GM23338 (cell line): ENCODE results near the gene DHRSX. TPM values are rescaled to one million over a fixed set of nuclear protein-coding genes. Genes with fewer than 3 reads are reported as not detected.

Source experiments
- ATAC-seq: fragments of 200-7000 bp; cut with Tn5 transposase; 3 replicates; pipeline ENCODE4 v1.9.1; 2020
- DNase-seq: peaks from one replicate; pipeline ENCODE4 v3.0.0-alpha.2; 2015; ENCODE audit warnings: low spot score
- H2AFZ ChIP-seq: fragments of 200-600 bp; sonication (generic); 2 replicates; pipeline ENCODE4 v1.8.0; 2016; ENCODE audit warnings: antibody characterized with exemption, mild to moderate bottlenecking, moderate library complexity
- H3F3A ChIP-seq: fragments of 200-600 bp; sonication (generic); replicated peaks from 2 replicates; pipeline ENCODE4 v1.8.0; 2017; ENCODE audit warnings: antibody characterized with exemption, mixed run types, low read depth
- H3K27ac ChIP-seq: fragments of 200-600 bp; sonication (generic); 2 replicates; pipeline ENCODE4 v1.6.1; 2016; ENCODE audit warnings: low read depth
- H3K27me3 ChIP-seq: fragments of 200-600 bp; sonication (generic); 2 replicates; pipeline ENCODE4 v1.8.0; 2016; ENCODE audit warnings: mild to moderate bottlenecking, mixed run types, moderate library complexity; ENCODE audit not compliant: insufficient read depth
- H3K36me3 ChIP-seq: fragments of 200-600 bp; sonication (generic); 2 replicates; pipeline ENCODE4 v1.8.0; 2016; ENCODE audit warnings: mild to moderate bottlenecking; ENCODE audit not compliant: insufficient read depth
- H3K4me1 ChIP-seq: fragments of 200-600 bp; sonication (generic); 2 replicates; pipeline ENCODE4 v1.8.0; 2016; ENCODE audit warnings: mild to moderate bottlenecking, moderate library complexity; ENCODE audit not compliant: insufficient read depth
- H3K4me2 ChIP-seq: fragments of 200-600 bp; sonication (generic); 2 replicates; pipeline ENCODE4 v1.7.1; 2017; ENCODE audit warnings: mixed run types
- H3K4me3 ChIP-seq: fragments of 200-600 bp; sonication (generic); 2 replicates; pipeline ENCODE4 v1.6.1; 2016; ENCODE audit warnings: mixed run types
- H3K79me2 ChIP-seq: fragments of 200-600 bp; sonication (generic); replicated peaks from 2 replicates; pipeline ENCODE4 v1.8.0; 2017; ENCODE audit warnings: mild to moderate bottlenecking; ENCODE audit not compliant: insufficient read depth
- H3K9me2 ChIP-seq: fragments of 200-600 bp; sonication (generic); 2 replicates; pipeline ENCODE4 v1.8.0; 2017; ENCODE audit not compliant: insufficient read depth
- H4K20me1 ChIP-seq: fragments of 200-600 bp; sonication (generic); replicated peaks from 2 replicates; pipeline ENCODE4 v1.8.0; 2017; ENCODE audit warnings: mild to moderate bottlenecking; ENCODE audit not compliant: insufficient read depth
- H3K27ac Mint-ChIP-seq: 2 replicates; pipeline ENCODE4 v1.8.0; 2020; ENCODE audit warnings: inconsistent platforms, mild to moderate bottlenecking, moderate library complexity, mixed read lengths
- H3K27me3 Mint-ChIP-seq: 3 replicates; pipeline ENCODE4 v1.8.0; 2022; ENCODE audit warnings: low read depth, mild to moderate bottlenecking, moderate library complexity, mixed read lengths, inconsistent platforms; ENCODE audit not compliant: insufficient read depth, poor library complexity
- H3K36me3 Mint-ChIP-seq: 3 replicates; pipeline ENCODE4 v1.8.0; 2021; ENCODE audit warnings: low read depth, mild to moderate bottlenecking, inconsistent platforms, moderate library complexity, mixed read lengths
- H3K4me1 Mint-ChIP-seq: 3 replicates; pipeline ENCODE4 v1.8.0; 2020; ENCODE audit warnings: mild to moderate bottlenecking, inconsistent platforms, mixed read lengths
- H3K4me3 Mint-ChIP-seq: 3 replicates; pipeline ENCODE4 v1.8.0; 2021; ENCODE audit warnings: moderate library complexity, mild to moderate bottlenecking, inconsistent platforms, mixed read lengths
- H3K9me3 Mint-ChIP-seq: 3 replicates; pipeline ENCODE4 v1.8.0; 2020; ENCODE audit warnings: moderate library complexity, mild to moderate bottlenecking, inconsistent platforms, mixed read lengths
- CREB1 ChIP-seq: fragments of 250-450 bp; sonication (Bioruptor Pico); IDR thresholded peaks from 2 replicates; pipeline ENCODE4 v1.5.0; 2020; ENCODE audit warnings: low read depth, mild to moderate bottlenecking, moderate library complexity
- ETS1 ChIP-seq: IDR thresholded peaks from 2 replicates; pipeline ENCODE4 v1.6.1; 2016; ENCODE audit warnings: antibody characterized with exemption
- EZH2 ChIP-seq: fragments of 200-600 bp; sonication (generic); IDR thresholded peaks from one replicate; pipeline ENCODE4 v1.8.0; 2017; ENCODE audit warnings: antibody characterized with exemption, mild to moderate bottlenecking, low read depth; ENCODE audit not compliant: unreplicated experiment
- EZH2phosphoT487 ChIP-seq: fragments of 200-600 bp; sonication (generic); IDR thresholded peaks from one replicate; pipeline ENCODE4 v1.8.1; 2018; ENCODE audit warnings: antibody characterized with exemption; ENCODE audit not compliant: unreplicated experiment
- JUNB ChIP-seq: IDR thresholded peaks from one replicate; pipeline ENCODE4 v1.6.1; 2016; ENCODE audit warnings: antibody characterized with exemption; ENCODE audit not compliant: unreplicated experiment
- NANOG ChIP-seq: IDR thresholded peaks from 2 replicates; pipeline ENCODE4 v1.6.1; 2016; ENCODE audit warnings: antibody characterized with exemption, borderline replicate concordance
- POLR2AphosphoS5 ChIP-seq: IDR thresholded peaks from 2 replicates; pipeline ENCODE4 v1.6.1; 2016; ENCODE audit warnings: antibody characterized with exemption, low read depth
- REST ChIP-seq: IDR thresholded peaks from one replicate; pipeline ENCODE4 v1.6.1; 2018; ENCODE audit warnings: antibody characterized with exemption; ENCODE audit not compliant: unreplicated experiment
- STAT1 ChIP-seq: IDR thresholded peaks from one replicate; pipeline ENCODE4 v1.6.1; 2016; ENCODE audit warnings: antibody characterized with exemption; ENCODE audit not compliant: unreplicated experiment
- ZNF114 ChIP-seq: fragments of 250-450 bp; sonication (Bioruptor Pico); IDR thresholded peaks from 2 replicates; pipeline ENCODE4 v1.5.0; 2020; ENCODE audit warnings: mild to moderate bottlenecking, moderate library complexity
- ZNF462 ChIP-seq: fragments of 250-450 bp; sonication (Bioruptor Pico); IDR thresholded peaks from 2 replicates; pipeline ENCODE4 v1.5.0; 2020; ENCODE audit warnings: mild to moderate bottlenecking, moderate library complexity
- polyA plus RNA-seq: library from polyadenylated mRNA; unstranded; fragments of >200 nt; fragmentation: Nextera tagmentation; extraction: Ambion mirVana; gene quantifications from 2 replicates; pipeline ENCODE4 v1.2.1, GENCODE V29; 2016
- total RNA-seq: library from RNA; depleted of rRNA; stranded (reverse); fragments of >200 nt; shearing (Covaris generic); gene quantifications from 2 replicates; pipeline ENCODE4 v1.2.3, GENCODE V29; 2014

DHRSX gene
- total and polyA plus RNA-seq, 2 experiments from 2014 or later: 33.9 to 43.0 TPM

GRCh38 chrX:2321411-2321810, 179.4 kb downstream of the DHRSX start:
- Histone ChIP-seq H4K20me1 (no peaks in the 10 kb centered on the region), H2AFZ (no peak overlapping the region), H3K9me2 (0 out of 2 replicates have a peak, but pooled peaks cover 2% of the 10 kb centered on the region), H3K36me3 (no peaks in the 10 kb centered on the region), H3K27me3 (no peaks in the 10 kb centered on the region), H3K79me2 (no peaks in the 10 kb centered on the region; the same call in 1 of the 2 replicates), H3K27ac (no peak overlapping the region), H3K4me2 (no peak overlapping the region), H3F3A (no peaks in the 10 kb centered on the region), H3K4me3 (no peak overlapping the region), H3K4me1 (no peaks in the 10 kb centered on the region)
- DNase-seq: no peak
- Mint-ChIP-seq H3K27ac (no peak overlapping the region), H3K4me1 (no peaks in the 10 kb centered on the region; the same call in 2 of the 3 replicates), H3K36me3 (peaks cover 39% of the 10 kb centered on the region), H3K9me3 (peaks cover 22% of the 10 kb centered on the region; the same call in 2 of the 3 replicates), H3K4me3 (no peak overlapping the region), H3K27me3 (peaks cover 20% of the 10 kb centered on the region)
- TF ChIP-seq CREB1: no peak
- no peak for TF ChIP-seq REST
- TF ChIP-seq STAT1: no peak
- TF ChIP-seq EZH2phosphoT487: no peak
- TF ChIP-seq EZH2: no peak
- no peak for TF ChIP-seq JUNB
- TF ChIP-seq NANOG: no peak
- TF ChIP-seq ETS1: no peak
- no peak for TF ChIP-seq POLR2AphosphoS5
- no peak for TF ChIP-seq ZNF114 (CRISPR knock-in tag)
- no peak for TF ChIP-seq ZNF462 (CRISPR knock-in tag)
- no peak for ATAC-seq
